GM12878 (cell line): ENCODE data around the gene KIAA0930. TPM values are rescaled to one million over a fixed set of nuclear protein-coding genes. Genes with fewer than 3 reads are reported as not detected.

Source experiments
- ATAC-seq: fragments of 200-7000 bp; cut with Tn5 transposase; 3 replicates; pipeline ENCODE4 v1.9.1; 2020; ENCODE audit warnings: mild to moderate bottlenecking, moderate library complexity
- BruUV-seq: library from RNA; stranded (reverse); fragments of 400-500 nt; replicated peaks from 2 replicates; lab custom pipeline; 2021; lab: Mats Ljungman, UMichigan
- CTCF ChIA-PET: fragments of 300-600 bp; sonication (Branson Sonifier 250); formaldehyde crosslinking; extraction: SDS; loops from one replicate; lab custom pipeline; 2021; ENCODE audit warnings: inconsistent platforms; lab: Yijun Ruan, JAX
- POLR2A ChIA-PET: fragments of 350-600 bp; formaldehyde crosslinking; extraction: SDS; loops from one replicate; lab custom pipeline; 2021; ENCODE audit warnings: inconsistent platforms; lab: Charles Lee
- RAD21 ChIA-PET: fragments of 300-600 bp; sonication (Branson Sonifier 250); formaldehyde crosslinking; loops from one replicate; lab custom pipeline; 2023; ENCODE audit warnings: antibody characterized with exemption; ENCODE audit not compliant: unreplicated experiment; lab: Charles Lee
- SMC1A ChIA-PET: fragments of 300-600 bp; sonication (Branson Sonifier 250); formaldehyde crosslinking; loops from one replicate; lab custom pipeline; 2023; ENCODE audit not compliant: unreplicated experiment, uncharacterized antibody; lab: Charles Lee
- DNase-seq: peaks from one replicate; pipeline ENCODE4 v3.0.0-alpha.2; 2011; ENCODE audit warnings: low read depth, low spot score
- FAIRE-seq: peaks from 3 replicates; lab custom pipeline; 2011; peaks lifted over from hg19 to GRCh38; lab: Jason Lieb, UNC
- H2AFZ ChIP-seq: 2 replicates; pipeline ENCODE4 v1.6.0; 2011; ENCODE audit warnings: low read depth, low read length, control low read depth; ENCODE audit not compliant: control insufficient read depth
- H3K27ac ChIP-seq: 2 replicates; pipeline ENCODE4 v1.5.1; 2011; ENCODE audit warnings: control low read depth; ENCODE audit not compliant: control insufficient read depth, insufficient read depth
- H3K27me3 ChIP-seq, 2 experiments: replicated peaks in 1 of 2; 2 replicates each; pipeline versions ENCODE4 v1.6.0 to v1.6.1; 2011; ENCODE audit warnings: low read length in 1 of 2; ENCODE audit not compliant: control insufficient read depth in 2 of 2, insufficient read depth in 2 of 2
- H3K36me3 ChIP-seq, 2 experiments: 2 replicates each; pipeline ENCODE4 v1.5.1; 2011; ENCODE audit warnings: low read length in 1 of 2; ENCODE audit not compliant: control insufficient read depth in 2 of 2, insufficient read depth in 2 of 2
- H3K4me1 ChIP-seq: 2 replicates; pipeline ENCODE4 v1.6.1; 2011; ENCODE audit warnings: mild to moderate bottlenecking, low read length, moderate library complexity, mixed read lengths; ENCODE audit not compliant: control insufficient read depth, insufficient read depth
- H3K4me2 ChIP-seq: 2 replicates; pipeline ENCODE4 v1.6.0; 2011; ENCODE audit warnings: control low read depth; ENCODE audit not compliant: control insufficient read depth, insufficient read depth
- H3K4me3 ChIP-seq: fragments of 200-600 bp; sonication (generic); 2 replicates; pipeline ENCODE4 v1.5.1; 2016
- H3K79me2 ChIP-seq: 2 replicates; pipeline ENCODE4 v1.6.0; 2011; ENCODE audit warnings: low read length; ENCODE audit not compliant: control insufficient read depth, insufficient read depth
- H3K9ac ChIP-seq: 2 replicates; pipeline ENCODE4 v1.8.0; 2011; ENCODE audit warnings: low read length, control low read depth, mixed read lengths; ENCODE audit not compliant: control insufficient read depth, insufficient read depth
- H3K9me3 ChIP-seq: replicated peaks from 3 replicates; pipeline ENCODE4 v1.5.1; 2011; ENCODE audit warnings: mild to moderate bottlenecking, low read length; ENCODE audit not compliant: control insufficient read depth, insufficient read depth
- H4K20me1 ChIP-seq: 2 replicates; pipeline ENCODE4 v1.6.0; 2011; ENCODE audit not compliant: control insufficient read depth, insufficient read depth
- BACH1 ChIP-seq: fragments of 450-650 bp; IDR thresholded peaks from 2 replicates; pipeline ENCODE4 v1.6.1; 2017; ENCODE audit warnings: mild to moderate bottlenecking, borderline replicate concordance
- CBX5 ChIP-seq: sonication (generic); IDR thresholded peaks from 2 replicates; pipeline ENCODE4 v1.6.1; 2016; ENCODE audit warnings: low read depth, moderate library complexity, mild to moderate bottlenecking, inconsistent platforms
- CEBPB ChIP-seq, 2 experiments: fragments of 150-350 bp in 1 of 2; IDR thresholded peaks; 2 replicates each; pipeline ENCODE4 v1.6.1; 2012 to 2014; ENCODE audit warnings: low read depth in 2 of 2, low read length in 2 of 2, borderline replicate concordance in 1 of 2, inconsistent platforms in 1 of 2
- KLF5 ChIP-seq: fragments of 450-650 bp; IDR thresholded peaks from 2 replicates; pipeline ENCODE4 v1.6.1; 2014; ENCODE audit warnings: mild to moderate bottlenecking; ENCODE audit not compliant: partially characterized antibody
- NFXL1 ChIP-seq: fragments of 450-650 bp; IDR thresholded peaks from 2 replicates; pipeline ENCODE4 v1.6.1; 2017; ENCODE audit warnings: antibody characterized with exemption, mild to moderate bottlenecking, borderline replicate concordance
- NR2C1 ChIP-seq: fragments of 450-650 bp; IDR thresholded peaks from 2 replicates; pipeline ENCODE4 v1.6.1; 2017; ENCODE audit warnings: antibody characterized with exemption, mild to moderate bottlenecking, moderate library complexity
- RBBP5 ChIP-seq: fragments of 200-600 bp; sonication (generic); conservative IDR thresholded peaks from 2 replicates; pipeline ENCODE4 v1.6.1; 2016
- SIX5 ChIP-seq: IDR thresholded peaks from 2 replicates; pipeline ENCODE4 v1.6.1; 2011; ENCODE audit warnings: mild to moderate bottlenecking, low read depth, low read length, moderate library complexity; ENCODE audit not compliant: severe bottlenecking
- SMAD1 ChIP-seq: fragments of 450-650 bp; IDR thresholded peaks from 2 replicates; pipeline ENCODE4 v1.6.1; 2018; ENCODE audit warnings: mild to moderate bottlenecking, low read depth; ENCODE audit not compliant: partially characterized antibody
- TARDBP ChIP-seq: IDR thresholded peaks from 2 replicates; pipeline ENCODE4 v1.6.1; 2016; ENCODE audit warnings: borderline replicate concordance
- ZNF384 ChIP-seq: IDR thresholded peaks from 2 replicates; pipeline ENCODE4 v1.6.1; 2012; ENCODE audit warnings: low read depth, mild to moderate bottlenecking, low read length, improper control_type of control experiment, borderline replicate concordance
- WGBS: methylation state at CpG from one replicate; pipeline ENCODE4 v1.1.6; 2016; ENCODE audit warnings: low lambda C conversion rate; ENCODE audit not compliant: insufficient replicate concordance, insufficient coverage; ENCODE audit errors: missing lambda C conversion rate; 5-methylcytosine and 5-hydroxymethylcytosine counted together
- in situ Hi-C: fragments of 300-500 bp; cut with MboI; formaldehyde crosslinking; loops from 9 replicates; pipeline ENCODE4 v1.14.3; 2018; ENCODE audit warnings: mixed read lengths
- intact Hi-C: fragments of 100-400 bp; cut with micrococcal nuclease; formaldehyde crosslinking; loops from one replicate; pipeline ENCODE4 v1.14.2; 2022; ENCODE audit not compliant: unreplicated experiment
- polyA plus RNA-seq, 11 experiments: library from polyadenylated mRNA; depleted of rRNA in 4 of 11; unstranded in 6 of 11; stranded (reverse) in 5 of 11; fragments of >200 nt; fragmentation: Nextera tagmentation in 4 of 11; fragmentation: Illumina TruSeq in 1 of 11; extraction: Ambion mirVana in 4 of 11; extraction: Trizol in 1 of 11; gene quantifications; 1 replicate in 1 of 11; 2 replicates in 10 of 11; pipeline versions ENCODE4 v1.2.1 to v1.2.3, GENCODE V29; 2011 to 2016; ENCODE audit warnings: inconsistent platforms in 2 of 11, missing spikeins in 2 of 11, low read depth in 1 of 11
- total RNA-seq, 4 experiments: library from RNA; depleted of rRNA in 3 of 4; stranded (reverse); fragments of >200 nt in 3 of 4; fragmentation: Illumina TruSeq in 1 of 4; extraction: Trizol in 1 of 4; gene quantifications; 2 replicates each; pipeline versions ENCODE4 v1.2.1 to v1.2.3, GENCODE V29; 2013 to 2021
- TF ChIP-seq, protein P1 (sequence below): fragments of 450-650 bp; IDR thresholded peaks from 2 replicates; pipeline ENCODE4 v1.6.1; 2016; ENCODE audit warnings: mild to moderate bottlenecking
- TF ChIP-seq, protein P2 (sequence below): IDR thresholded peaks from 2 replicates; pipeline ENCODE4 v1.6.1; 2012; ENCODE audit warnings: mild to moderate bottlenecking, low read depth, low read length
- TF ChIP-seq, protein P3 (sequence below): fragments of 450-650 bp; IDR thresholded peaks from 2 replicates; pipeline ENCODE4 v1.6.1; 2017; ENCODE audit warnings: mild to moderate bottlenecking, moderate library complexity

KIAA0930 gene
- total and polyA plus RNA-seq, 10 of the 15 experiments (the other 5 are each of a cell fraction or from before 2014, with no cell fraction given) = 3.6 to 125 (median 46.3) TPM

DNA sequence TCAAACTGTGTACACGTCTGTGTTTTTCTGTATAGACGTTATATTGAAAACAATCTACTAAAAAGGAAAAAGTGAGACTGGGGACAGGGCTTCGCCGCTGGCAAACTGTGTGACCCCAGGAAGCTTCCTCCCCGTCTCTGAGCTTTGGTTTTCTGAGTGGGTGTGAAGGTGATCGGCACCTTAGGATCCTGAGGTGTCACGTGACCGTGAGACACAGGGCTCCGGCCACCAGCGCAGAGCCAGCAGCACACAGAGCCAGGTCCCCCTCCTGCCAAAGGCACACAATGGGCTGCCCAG, 32.0 kb downstream of the KIAA0930 start (continued):
- TF ChIP-seq, protein P1, sequence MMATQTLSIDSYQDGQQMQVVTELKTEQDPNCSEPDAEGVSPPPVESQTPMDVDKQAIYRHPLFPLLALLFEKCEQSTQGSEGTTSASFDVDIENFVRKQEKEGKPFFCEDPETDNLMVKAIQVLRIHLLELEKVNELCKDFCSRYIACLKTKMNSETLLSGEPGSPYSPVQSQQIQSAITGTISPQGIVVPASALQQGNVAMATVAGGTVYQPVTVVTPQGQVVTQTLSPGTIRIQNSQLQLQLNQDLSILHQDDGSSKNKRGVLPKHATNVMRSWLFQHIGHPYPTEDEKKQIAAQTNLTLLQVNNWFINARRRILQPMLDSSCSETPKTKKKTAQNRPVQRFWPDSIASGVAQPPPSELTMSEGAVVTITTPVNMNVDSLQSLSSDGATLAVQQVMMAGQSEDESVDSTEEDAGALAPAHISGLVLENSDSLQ = no peak
- no peak for TF ChIP-seq ZNF384

DNA sequence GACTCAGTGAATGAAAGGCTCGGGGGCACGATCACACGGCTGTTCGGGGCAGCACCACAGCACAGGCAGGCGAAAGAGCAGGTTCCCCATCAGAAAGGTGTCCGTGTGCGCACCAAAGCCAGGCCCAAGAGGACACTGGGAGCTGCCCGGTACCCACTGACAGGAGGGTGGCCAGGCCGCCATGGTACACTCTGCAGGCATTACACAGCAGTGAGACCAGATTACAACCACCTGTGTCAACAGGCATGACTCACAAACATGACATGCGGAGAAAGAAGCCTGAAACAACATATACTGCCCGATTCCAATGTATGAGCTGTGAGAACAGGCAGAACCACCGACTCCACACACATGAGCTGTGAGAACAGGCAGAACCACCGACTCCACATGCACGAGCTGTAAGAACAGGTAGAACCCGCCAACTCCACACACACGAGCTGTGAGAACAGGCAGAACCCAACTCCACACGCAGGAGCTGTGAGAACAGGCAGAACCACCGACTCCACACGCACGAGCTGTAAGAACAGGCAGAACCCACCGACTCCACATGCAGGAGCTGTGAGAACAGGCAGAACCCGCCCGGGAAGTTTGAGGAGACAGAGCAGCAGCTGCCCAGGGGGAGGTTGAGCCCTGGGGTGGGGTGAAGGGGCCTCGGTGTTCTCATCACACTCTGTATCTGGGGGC, 32.6 kb downstream of the KIAA0930 start:
- no TSS peak for BruUV-seq
- POLR2A ChIA-PET = interaction anchor here (0.7 kb wide), 1 partner anchor 126 kb away, joined by 4 read pairs; no protein-coding TSS in a partner anchor
- H3K27me3 ChIP-seq = no peaks in the 10 kb centered on the region
- SMC1A ChIA-PET = interaction anchor here (0.8 to 1.0 kb wide), 2 partner anchors 11 to 43 kb away, joined by 3 read pairs; no protein-coding TSS in a partner anchor
- no peak for ATAC-seq
- no peak for DNase-seq
- H4K20me1 ChIP-seq = no peaks in the 10 kb centered on the region
- H3K9me3 ChIP-seq = no peaks in the 10 kb centered on the region
- H3K4me1 ChIP-seq = no peaks in the 10 kb centered on the region; the same call in 1 of the 2 replicates
- H3K79me2 ChIP-seq = peaks cover 3% of the 10 kb centered on the region
- H3K4me3 ChIP-seq = no peak overlapping the region
- RAD21 ChIA-PET = no interaction called here
- FAIRE-seq = no peak
- in situ Hi-C loops = no loop called here
- CTCF ChIA-PET = interaction anchor here (0.6 to 2.3 kb wide), 8 partner anchors 10 to 165 kb away, joined by 3 to 7 read pairs (median 3); no protein-coding TSS in a partner anchor
- no peak overlapping the region for H3K27ac ChIP-seq
- no peak overlapping the region for H3K4me2 ChIP-seq
- no peak overlapping the region for H2AFZ ChIP-seq
- intact Hi-C loops = no loop called here
- H3K9ac ChIP-seq = no peak overlapping the region
- 95% methylated on average over 24 of the region's 24 CpGs for WGBS
- peaks cover 5 to 34% of the 10 kb centered on the region in 2 experiments; a peak in 3 of 4 replicates for H3K36me3 ChIP-seq
- TF ChIP-seq RBBP5 (no peak), NR2C1 (no peak), CEBPB (IDR thresholded peaks at IDR 0.05; ENCODE audit: borderline replicate concordance in 1 of 2, low read depth in 2 of 2, low read length in 2 of 2) (no peak), KLF5 (no peak), SIX5 (no peak), TARDBP (no peak), BACH1 (no peak), CBX5 (no peak), NFXL1 (no peak), SMAD1 (no peak)
- TF ChIP-seq, protein P2, sequence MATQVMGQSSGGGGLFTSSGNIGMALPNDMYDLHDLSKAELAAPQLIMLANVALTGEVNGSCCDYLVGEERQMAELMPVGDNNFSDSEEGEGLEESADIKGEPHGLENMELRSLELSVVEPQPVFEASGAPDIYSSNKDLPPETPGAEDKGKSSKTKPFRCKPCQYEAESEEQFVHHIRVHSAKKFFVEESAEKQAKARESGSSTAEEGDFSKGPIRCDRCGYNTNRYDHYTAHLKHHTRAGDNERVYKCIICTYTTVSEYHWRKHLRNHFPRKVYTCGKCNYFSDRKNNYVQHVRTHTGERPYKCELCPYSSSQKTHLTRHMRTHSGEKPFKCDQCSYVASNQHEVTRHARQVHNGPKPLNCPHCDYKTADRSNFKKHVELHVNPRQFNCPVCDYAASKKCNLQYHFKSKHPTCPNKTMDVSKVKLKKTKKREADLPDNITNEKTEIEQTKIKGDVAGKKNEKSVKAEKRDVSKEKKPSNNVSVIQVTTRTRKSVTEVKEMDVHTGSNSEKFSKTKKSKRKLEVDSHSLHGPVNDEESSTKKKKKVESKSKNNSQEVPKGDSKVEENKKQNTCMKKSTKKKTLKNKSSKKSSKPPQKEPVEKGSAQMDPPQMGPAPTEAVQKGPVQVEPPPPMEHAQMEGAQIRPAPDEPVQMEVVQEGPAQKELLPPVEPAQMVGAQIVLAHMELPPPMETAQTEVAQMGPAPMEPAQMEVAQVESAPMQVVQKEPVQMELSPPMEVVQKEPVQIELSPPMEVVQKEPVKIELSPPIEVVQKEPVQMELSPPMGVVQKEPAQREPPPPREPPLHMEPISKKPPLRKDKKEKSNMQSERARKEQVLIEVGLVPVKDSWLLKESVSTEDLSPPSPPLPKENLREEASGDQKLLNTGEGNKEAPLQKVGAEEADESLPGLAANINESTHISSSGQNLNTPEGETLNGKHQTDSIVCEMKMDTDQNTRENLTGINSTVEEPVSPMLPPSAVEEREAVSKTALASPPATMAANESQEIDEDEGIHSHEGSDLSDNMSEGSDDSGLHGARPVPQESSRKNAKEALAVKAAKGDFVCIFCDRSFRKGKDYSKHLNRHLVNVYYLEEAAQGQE = no peak
- TF ChIP-seq, protein P3, sequence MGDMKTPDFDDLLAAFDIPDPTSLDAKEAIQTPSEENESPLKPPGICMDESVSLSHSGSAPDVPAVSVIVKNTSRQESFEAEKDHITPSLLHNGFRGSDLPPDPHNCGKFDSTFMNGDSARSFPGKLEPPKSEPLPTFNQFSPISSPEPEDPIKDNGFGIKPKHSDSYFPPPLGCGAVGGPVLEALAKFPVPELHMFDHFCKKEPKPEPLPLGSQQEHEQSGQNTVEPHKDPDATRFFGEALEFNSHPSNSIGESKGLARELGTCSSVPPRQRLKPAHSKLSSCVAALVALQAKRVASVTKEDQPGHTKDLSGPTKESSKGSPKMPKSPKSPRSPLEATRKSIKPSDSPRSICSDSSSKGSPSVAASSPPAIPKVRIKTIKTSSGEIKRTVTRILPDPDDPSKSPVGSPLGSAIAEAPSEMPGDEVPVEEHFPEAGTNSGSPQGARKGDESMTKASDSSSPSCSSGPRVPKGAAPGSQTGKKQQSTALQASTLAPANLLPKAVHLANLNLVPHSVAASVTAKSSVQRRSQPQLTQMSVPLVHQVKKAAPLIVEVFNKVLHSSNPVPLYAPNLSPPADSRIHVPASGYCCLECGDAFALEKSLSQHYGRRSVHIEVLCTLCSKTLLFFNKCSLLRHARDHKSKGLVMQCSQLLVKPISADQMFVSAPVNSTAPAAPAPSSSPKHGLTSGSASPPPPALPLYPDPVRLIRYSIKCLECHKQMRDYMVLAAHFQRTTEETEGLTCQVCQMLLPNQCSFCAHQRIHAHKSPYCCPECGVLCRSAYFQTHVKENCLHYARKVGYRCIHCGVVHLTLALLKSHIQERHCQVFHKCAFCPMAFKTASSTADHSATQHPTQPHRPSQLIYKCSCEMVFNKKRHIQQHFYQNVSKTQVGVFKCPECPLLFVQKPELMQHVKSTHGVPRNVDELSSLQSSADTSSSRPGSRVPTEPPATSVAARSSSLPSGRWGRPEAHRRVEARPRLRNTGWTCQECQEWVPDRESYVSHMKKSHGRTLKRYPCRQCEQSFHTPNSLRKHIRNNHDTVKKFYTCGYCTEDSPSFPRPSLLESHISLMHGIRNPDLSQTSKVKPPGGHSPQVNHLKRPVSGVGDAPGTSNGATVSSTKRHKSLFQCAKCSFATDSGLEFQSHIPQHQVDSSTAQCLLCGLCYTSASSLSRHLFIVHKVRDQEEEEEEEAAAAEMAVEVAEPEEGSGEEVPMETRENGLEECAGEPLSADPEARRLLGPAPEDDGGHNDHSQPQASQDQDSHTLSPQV = no peak
